ENCODE data around the gene ALK.
"Not testable (repeated sequence)": the region's sequence is repeated elsewhere in the genome, so short reads cannot be mapped to it uniquely, and the experiment has no call there.

The ALK gene

GRCh38 chr2:29753671-29754444 lies 167.5 kb downstream of the ALK start:
- no peak for FAIRE-seq

DNA sequence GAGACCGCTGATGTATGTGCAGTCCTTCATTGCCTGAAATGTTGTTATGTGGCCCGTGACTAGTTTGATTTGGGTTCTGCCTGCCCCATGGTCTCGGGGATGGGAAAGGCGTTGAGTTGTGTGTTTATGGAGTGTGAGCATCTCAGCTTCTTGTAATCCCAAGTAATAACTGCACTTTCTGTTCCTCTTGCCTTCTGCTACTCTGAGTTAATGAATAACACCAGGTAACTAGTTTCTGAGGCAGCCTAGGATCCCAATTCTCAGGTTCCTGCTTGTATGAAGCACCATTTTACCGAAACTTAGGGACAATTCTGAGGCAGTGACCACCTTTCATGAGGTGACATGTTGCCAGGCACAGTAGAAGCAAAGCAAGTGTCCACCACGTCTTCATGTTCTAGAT lies 170.0 kb downstream of the ALK start:
- FAIRE-seq, result no peak

DNA sequence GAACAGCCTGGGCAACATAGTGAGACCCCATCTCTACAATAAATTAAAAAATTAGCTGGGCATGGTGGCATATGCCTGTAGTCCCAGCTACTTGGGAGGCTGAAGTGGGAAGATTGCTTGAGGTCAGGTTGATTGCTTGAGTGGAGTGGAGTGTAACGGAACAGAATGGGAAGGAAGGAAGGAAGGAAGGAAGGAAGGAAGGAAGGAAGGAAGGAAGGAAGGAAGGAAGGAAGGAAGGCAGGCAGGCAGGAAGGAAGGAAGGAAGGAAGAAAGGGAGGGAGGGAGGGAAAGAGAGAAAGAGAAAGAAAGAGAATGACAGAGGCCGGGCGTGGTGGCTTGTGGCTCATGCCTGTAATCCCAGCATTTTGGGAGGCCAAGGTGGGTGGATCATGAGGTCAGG lies 170.9 kb downstream of the ALK start:
- FAIRE-seq, result not testable (repeated sequence)

DNA sequence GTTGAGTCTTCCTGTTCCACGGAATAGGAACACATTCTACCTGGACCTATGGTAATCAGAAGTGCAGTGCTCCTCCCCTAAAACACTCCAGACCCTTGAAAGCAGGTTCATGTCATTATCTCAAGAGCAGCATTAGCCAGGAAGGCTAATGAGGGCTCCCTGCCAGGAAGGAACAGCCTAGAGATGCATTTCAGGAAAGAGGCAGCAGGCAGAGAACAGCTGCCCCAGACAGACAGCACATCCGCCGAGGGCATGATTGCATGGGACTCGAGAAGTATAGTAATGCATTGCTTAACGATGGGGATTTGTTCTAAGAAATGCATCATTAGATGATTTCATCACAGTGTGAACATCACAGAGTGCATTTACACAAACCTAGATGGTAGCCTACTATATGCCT lies 171.5 kb downstream of the ALK start:
- FAIRE-seq, result no peak

DNA sequence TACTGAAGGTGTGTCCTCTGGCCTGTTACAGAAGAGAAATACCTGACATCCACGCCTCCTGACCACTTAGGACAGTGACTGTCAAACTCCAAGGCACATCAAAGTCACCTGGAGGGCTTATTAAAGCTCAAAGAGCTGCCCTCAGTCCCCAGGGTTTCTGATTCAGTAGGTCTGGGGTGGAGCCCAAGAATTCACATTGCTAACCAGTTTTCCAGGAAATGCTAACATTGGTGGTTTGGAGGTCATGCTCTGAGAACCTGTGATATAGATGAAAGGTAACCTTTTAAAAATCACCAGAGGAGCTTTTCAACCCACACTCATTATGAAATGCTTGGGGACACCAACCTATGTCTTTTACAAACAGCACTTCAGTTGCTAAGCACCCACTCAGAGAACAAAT lies 172.3 kb downstream of the ALK start:
- FAIRE-seq, result no peak

- no peak for FAIRE-seq
Observed at GRCh38 chr2:29747786-29748470, 173.5 kb downstream of the ALK start.

- no peak for FAIRE-seq
Observed at GRCh38 chr2:29744976-29745375, 176.4 kb downstream of the ALK start.

GRCh38 chr2:29743516-29743915 lies 177.9 kb downstream of the ALK start:
- FAIRE-seq, result no peak

DNA sequence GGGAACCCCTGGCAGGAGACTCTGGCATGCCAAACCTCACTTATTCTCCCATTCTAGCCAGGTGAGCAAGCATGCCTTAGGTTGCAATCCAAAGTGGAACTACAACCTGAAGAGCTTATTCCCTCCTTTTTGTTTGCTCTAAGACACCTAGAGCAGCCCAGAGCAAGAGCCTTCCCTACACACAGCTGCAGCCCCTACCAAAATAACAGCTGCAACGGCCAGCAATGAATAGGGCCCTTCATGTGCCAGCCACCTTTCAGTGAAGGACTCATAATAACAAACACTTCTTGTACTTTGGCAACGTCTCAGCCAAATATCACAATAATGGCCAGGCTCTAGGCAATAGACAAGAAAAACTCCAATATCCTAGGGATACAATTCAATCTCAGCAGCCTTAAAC lies 178.7 kb downstream of the ALK start:
- no peak for FAIRE-seq

DNA sequence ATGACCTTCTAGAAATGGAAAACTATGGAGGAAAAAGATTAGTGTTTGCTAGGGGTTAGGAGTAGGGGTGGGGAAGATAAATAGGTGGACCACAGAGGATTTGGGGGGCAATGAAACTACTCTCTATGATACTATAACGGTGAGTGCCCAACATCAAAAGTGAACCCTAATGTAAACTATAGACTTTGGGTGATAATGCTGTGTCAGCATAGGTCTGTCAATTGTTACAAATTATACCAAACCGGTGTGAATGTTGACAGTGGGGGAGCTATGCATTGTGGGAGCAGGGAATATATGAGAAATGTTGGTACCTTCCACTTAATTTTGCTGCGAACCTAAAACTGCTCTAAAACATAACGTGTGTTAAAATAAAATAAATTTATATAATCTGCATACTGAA lies 180.3 kb downstream of the ALK start:
- FAIRE-seq, result no peak

DNA sequence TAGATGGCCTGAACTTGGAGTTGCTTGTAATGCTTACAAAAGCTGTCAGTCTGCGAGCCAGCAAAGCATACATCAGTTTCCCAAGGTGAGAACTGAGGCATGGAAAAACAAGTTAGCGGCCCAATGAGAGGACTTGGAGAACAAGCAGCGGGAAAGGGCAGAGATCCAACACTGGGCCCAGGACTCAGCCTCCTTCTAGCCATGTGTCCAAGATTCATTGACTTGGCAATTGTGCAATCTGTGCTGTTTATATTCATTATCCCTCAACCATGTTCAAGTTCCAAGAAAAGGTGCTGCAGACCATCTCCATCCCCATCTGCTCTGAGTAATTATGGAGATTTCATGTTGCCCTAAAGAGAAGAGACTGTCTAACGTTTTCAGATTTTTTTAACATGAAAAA lies 187.4 kb downstream of the ALK start:
- FAIRE-seq, result no peak

GRCh38 chr2:29733213-29733612 lies 188.2 kb downstream of the ALK start:
- no peak for FAIRE-seq

DNA sequence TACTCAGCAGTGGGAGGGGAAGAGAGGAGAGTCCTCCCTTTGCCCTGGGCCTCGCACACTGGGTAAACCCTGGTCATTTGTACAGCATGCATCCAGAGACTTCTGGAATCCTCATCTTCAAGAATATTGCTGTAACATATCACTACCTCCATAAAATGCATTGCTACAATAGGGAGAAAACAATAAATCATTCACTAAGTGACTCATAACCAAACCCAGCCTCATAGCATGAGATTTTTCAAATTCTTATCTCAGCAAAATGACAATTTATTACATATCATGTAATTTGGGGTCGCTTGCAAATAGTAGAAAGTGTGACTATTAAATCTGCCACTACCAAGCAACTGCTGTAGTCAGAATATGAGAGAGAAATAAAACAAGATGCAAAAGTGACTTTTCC lies 189.4 kb downstream of the ALK start:
- no peak for FAIRE-seq

- FAIRE-seq, result no peak
Observed at GRCh38 chr2:29729932-29730331, 191.5 kb downstream of the ALK start.

DNA sequence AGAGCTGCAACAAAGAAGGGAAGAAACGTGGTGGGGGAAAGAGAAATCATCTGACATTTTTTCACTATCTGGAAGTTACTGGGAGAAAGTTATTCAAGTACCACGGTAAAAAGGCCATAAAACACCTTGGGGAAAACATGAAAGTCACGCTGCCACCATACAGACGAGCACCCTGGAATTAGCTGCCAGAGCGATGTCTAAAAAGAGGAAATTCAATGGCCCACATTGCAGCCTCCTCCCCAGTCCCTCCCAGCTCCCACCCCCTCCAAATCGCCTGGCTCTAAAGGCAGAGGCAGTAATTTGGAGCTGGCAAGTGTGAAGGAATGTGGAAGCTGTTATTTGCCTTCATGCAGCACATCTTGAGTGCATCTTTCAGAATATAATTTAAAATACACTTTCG lies 192.0 kb downstream of the ALK start:
- no peak for FAIRE-seq

DNA sequence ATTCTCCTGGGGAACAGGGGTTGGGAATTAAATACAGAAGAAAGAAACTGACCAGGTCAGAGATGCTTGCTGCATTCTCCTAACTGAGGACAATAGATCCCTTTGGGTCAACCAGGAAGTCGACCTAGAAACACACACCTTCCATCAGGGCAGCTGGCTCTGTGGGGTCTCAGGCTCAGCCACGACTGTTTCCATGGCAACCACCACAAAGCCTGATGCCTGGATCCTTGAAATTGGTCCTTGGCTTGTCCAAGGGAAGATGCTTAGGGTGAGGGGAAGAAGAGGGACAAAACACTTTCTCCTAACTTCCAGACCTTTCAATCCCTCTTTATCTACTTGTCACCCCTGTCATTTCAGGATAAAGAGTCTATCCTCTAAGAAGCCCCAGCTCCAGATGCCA lies 194.4 kb downstream of the ALK start:
- FAIRE-seq, result no peak

GRCh38 chr2:29725610-29726009 lies 195.8 kb downstream of the ALK start:
- FAIRE-seq, result no peak

DNA sequence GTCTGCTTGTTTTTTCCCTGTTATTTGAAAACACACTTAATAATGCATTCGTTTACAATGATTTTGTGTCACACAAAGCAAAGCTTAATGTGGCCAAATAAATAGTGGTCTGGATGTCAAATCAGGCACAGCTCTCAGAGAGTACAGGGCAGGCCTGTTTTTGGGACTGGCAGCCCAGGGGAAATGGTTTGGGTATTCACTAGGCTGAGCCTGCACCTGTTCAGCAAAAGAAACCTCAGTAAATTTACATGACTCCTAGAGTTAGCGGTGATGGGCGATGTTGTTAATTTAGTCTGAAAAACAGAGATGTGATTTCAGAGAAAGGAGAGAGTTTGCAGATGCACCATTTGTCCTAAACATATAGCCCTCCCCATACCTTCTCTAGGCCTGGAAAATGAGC lies 197.1 kb downstream of the ALK start:
- FAIRE-seq, result no peak

DNA sequence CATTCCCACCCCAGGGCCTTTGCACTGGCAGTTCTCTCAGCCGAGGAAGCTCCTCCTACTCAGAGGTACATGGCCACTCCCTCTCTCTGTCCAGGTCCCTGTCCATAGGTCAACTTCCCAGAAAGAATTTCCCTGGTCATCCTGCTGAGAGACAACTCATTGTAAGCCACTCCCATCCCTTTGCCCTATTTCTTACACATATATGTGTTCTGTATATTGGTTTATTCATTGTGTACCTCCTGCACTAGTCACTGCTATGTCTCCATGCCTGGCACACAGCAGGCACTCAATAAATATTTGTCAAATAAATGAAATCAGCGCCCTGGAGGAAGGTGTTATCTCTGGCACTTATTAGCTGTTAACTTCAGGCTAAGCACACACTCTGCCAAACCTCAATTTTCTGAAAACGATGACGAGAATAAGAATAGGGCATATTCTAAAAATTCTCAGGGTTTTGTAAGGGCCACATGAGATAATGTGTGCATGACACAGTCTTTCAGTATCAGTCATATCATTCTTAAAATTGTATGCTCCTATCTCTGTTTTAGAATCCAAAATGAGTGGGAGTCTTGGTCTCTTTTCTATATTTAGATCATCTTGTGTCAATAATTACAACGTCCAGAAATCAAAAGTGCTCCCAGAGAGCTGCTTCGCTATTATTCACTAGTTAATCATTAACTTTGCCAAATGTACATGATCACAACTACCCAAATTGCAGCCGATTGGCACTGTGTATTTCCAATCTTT lies 198.0 kb downstream of the ALK start:
- no peak for FAIRE-seq

GRCh38 chr2:29719639-29720038 lies 201.7 kb downstream of the ALK start:
- FAIRE-seq, result no peak

DNA sequence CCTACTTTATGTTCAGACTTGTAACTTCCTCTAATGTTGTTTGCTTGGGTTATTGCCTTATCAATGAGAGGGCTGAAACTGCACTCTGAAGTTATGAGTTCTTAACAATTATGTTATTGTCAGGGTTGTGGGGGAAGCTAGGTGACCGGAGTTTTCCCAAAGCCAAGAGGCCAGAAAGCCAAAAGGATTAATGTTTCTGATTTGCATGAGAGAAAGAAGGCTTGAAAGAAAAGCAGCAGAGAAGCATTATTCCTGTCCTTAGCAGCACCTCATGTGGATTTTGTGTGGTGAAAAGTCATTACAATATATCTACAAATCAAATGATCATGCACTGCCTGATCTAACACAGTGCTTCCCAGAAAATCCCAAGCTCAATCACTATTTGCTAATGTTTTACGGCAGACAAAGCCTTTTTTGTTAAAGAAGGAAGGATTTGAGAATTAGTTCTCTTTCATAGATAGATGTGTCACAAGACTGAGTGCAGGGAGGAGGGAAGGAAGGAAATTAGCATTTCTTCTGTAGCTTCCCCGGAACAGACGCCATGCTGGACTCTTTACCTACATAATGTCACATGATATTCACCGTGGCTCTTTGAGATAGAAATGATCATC lies 203.2 kb downstream of the ALK start:
- no peak for FAIRE-seq

- FAIRE-seq, result no peak
Observed at GRCh38 chr2:29715655-29716054, 205.7 kb downstream of the ALK start.

- no peak for FAIRE-seq
Observed at GRCh38 chr2:29714333-29714732, 207.1 kb downstream of the ALK start.
